H54 (cell line): ENCODE data around the gene DMWD.

Source experiments
- DNase-seq: peaks from one replicate; pipeline ENCODE4 v3.0.0; 2011; ENCODE audit warnings: low spot score, mixed read lengths; ENCODE audit not compliant: insufficient read length
- FAIRE-seq: peaks from 3 replicates; lab custom pipeline; 2011; peaks lifted over from hg19 to GRCh38; lab: Jason Lieb, UNC
- POLR2A ChIP-seq: IDR thresholded peaks from 2 replicates; pipeline ENCODE4 v1.6.1; 2011; ENCODE audit warnings: low read depth, mild to moderate bottlenecking, low read length

DMWD gene

GRCh38 chr19:45778010-45778661, 14.5 kb downstream of the DMWD start:
- no peak for FAIRE-seq
- DNase-seq = no peak
- no peak for TF ChIP-seq POLR2A

GRCh38 chr19:45777395-45777961, 15.2 kb downstream of the DMWD start:
- no peak for TF ChIP-seq POLR2A
- FAIRE-seq = no peak
- DNase-seq = no peak

- DNase-seq = no peak
- no peak for TF ChIP-seq POLR2A
- no peak for FAIRE-seq
These were observed 17.9 kb downstream of the DMWD start for GRCh38 chr19:45774765-45775164.

- no peak for TF ChIP-seq POLR2A
- no peak for FAIRE-seq
These were observed 19.3 kb downstream of the DMWD start for GRCh38 chr19:45773384-45773783.

DNA sequence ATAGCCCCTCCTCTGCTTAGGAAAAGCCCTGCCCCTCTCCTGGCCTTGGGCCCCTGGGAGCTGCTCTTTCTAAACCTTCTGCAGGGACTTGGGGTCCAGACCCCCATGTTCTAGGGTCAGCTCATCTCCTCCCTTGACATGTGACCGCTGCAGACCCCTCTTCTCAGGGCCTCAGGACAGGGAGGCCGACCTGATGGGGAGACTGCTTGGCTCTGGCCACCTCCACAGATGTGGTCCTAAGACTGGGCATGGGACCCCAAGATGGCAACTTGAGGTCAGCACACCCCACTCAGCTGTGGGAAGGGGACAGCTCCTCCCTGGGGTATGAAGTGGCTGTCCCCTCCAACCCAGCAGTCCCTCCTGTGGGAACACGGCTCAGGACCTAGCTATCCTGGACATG, 19.7 kb downstream of the DMWD start:
- DNase-seq = no peak
- FAIRE-seq = no peak
- TF ChIP-seq POLR2A = no peak

More at GRCh38 chr19:45773384-45773783, 19.3 kb downstream of the DMWD start:
- no peak for DNase-seq

GRCh38 chr19:45772130-45772840, 20.4 kb downstream of the DMWD start:
- TF ChIP-seq POLR2A = no peak
- no peak for DNase-seq
- FAIRE-seq = no peak

GRCh38 chr19:45771311-45771933, 21.2 kb downstream of the DMWD start:
- no peak for FAIRE-seq

DNA sequence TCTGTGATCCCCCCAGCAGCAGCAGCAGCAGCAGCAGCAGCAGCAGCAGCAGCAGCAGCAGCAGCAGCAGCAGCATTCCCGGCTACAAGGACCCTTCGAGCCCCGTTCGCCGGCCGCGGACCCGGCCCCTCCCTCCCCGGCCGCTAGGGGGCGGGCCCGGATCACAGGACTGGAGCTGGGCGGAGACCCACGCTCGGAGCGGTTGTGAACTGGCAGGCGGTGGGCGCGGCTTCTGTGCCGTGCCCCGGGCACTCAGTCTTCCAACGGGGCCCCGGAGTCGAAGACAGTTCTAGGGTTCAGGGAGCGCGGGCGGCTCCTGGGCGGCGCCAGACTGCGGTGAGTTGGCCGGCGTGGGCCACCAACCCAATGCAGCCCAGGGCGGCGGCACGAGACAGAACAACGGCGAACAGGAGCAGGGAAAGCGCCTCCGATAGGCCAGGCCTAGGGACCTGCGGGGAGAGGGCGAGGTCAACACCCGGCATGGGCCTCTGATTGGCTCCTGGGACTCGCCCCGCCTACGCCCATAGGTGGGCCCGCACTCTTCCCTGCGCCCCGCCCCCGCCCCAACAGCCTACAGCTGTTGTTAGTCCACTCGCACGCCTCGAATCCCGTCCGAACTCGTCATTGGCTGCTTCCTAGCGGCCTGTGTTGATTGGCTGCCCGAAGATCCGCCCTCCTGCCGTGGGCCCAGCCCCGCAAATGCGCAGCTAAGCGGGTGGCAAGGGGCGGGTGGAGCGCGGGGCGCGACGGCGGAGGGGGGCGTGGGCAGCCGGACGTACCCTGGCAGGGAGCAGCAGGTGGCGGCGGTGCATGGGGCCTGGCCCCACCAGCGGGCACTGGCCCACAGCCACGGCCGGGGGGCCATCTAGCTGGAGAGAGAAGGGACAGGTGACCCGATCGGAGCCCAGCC, 22.2 kb downstream of the DMWD start:
- peak; percentile 86 for DNase-seq
- 0 out of 2 replicates have a peak, but pooled peaks have one; percentile 7 for TF ChIP-seq POLR2A
- peak; percentile 67 for FAIRE-seq

More at GRCh38 chr19:45771311-45771933, 21.2 kb downstream of the DMWD start:
- no peak for TF ChIP-seq POLR2A
- no peak for DNase-seq

DNA sequence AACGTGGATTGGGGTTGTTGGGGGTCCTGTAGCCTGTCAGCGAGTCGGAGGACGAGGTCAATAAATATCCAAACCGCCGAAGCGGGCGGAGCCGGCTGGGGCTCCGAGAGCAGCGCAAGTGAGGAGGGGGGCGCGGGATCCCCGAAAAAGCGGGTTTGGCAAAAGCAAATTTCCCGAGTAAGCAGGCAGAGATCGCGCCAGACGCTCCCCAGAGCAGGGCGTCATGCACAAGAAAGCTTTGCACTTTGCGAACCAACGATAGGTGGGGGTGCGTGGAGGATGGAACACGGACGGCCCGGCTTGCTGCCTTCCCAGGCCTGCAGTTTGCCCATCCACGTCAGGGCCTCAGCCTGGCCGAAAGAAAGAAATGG, 22.8 kb downstream of the DMWD start:
- no peak for DNase-seq
- no peak for TF ChIP-seq POLR2A
- no peak for FAIRE-seq

DNA sequence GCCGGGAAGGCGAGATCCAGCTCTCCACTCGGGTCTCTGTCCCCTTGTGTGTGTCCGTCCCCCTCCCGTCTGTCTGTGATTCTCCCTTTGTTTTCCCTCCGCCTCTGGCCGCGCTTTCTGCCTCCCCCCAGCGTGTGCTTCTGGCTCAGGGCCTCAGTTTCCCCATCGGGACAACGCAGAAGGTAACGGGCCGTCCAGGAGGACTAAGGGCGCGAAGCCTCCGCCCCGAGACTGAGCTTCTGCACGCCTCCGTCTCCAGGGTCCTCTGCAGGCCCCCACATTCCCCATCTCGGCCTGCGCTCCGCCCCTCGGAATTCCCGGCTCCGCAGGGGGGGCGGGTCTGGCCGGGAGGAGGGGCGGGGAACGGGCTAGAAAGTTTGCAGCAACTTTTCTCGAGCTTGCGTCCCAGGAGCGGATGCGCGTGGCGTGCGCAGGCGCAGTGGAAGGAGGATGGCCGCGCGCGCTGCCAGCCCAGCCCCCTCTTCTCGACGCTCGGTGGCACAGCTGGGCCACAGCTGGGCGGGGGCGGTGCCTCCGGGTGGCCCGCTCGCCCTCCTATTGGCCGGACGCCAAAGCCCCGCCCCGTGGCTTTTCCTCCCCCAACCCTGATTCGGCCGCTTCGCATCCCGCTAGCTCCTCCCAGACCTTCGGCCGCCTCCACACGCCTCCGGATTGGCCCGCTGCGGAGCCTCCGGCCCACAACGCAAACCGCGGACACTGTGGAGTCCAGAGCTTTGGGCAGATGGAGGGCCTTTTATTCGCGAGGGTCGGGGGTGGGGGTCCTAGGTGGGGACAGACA, 23.5 kb downstream of the DMWD start, which contains the start of gene SIX5:
TSS of gene SIX5 (minus strand) at position 269 of the 799 bp plus-strand sequence. CDS start 408 bp downstream, outside the sequence.
- DNase-seq = peak; percentile 85
- FAIRE-seq = peak; percentile 75
- peak; percentile 73 for TF ChIP-seq POLR2A

- FAIRE-seq = no peak
- DNase-seq = peak; percentile 40
- no peak for TF ChIP-seq POLR2A
These were observed 24.0 kb downstream of the DMWD start for GRCh38 chr19:45768655-45768983.

GRCh38 chr19:45767881-45768654, 24.6 kb downstream of the DMWD start:
- TF ChIP-seq POLR2A = 0 out of 2 replicates have a peak, but pooled peaks have one; percentile 14
- no peak for FAIRE-seq
- DNase-seq = peak; percentile 40
